A172 (cell line): ENCODE measurements around the gene FAAH. TPM values are rescaled to one million over a fixed set of nuclear protein-coding genes. Genes with fewer than 3 reads are reported as not detected.

Experiments
- DNase-seq: peaks from one replicate; pipeline ENCODE4 v3.0.0-alpha.2; 2015; ENCODE audit warnings: low spot score
- total RNA-seq: library from RNA; depleted of rRNA; stranded (reverse); fragments of >200 nt; shearing (Covaris generic); gene quantifications from 2 replicates; pipeline ENCODE4 v1.2.3, GENCODE V29; 2014

FAAH gene
- total RNA-seq, 1 experiment from 2014 or later, result not detected

GRCh38 chr1:46401154-46401913 lies 7.2 kb downstream of the FAAH start:
- DNase-seq, result no peak

GRCh38 chr1:46401964-46402626 lies 8.0 kb downstream of the FAAH start:
- DNase-seq, result peak; percentile 16

DNA sequence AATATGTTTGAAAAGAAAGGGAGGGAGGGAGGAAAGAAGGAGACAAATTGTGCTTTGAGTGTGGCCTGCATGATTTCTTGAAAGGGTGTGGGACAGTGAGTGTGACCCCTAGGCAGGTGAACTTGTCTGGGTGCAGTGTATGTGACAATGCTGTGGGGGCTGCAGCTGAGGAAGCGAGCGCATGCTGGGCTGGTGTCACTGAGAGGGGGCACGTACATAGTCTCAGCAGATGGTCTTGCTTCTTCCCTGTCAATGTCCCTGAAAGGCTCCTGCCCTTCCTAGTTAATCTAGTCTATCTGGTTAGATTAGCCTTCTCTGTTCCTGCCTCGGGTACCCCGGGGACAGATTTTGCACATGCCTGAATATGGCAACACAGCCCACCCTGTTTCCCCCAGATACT lies 9.8 kb downstream of the FAAH start:
- no peak for DNase-seq

DNA sequence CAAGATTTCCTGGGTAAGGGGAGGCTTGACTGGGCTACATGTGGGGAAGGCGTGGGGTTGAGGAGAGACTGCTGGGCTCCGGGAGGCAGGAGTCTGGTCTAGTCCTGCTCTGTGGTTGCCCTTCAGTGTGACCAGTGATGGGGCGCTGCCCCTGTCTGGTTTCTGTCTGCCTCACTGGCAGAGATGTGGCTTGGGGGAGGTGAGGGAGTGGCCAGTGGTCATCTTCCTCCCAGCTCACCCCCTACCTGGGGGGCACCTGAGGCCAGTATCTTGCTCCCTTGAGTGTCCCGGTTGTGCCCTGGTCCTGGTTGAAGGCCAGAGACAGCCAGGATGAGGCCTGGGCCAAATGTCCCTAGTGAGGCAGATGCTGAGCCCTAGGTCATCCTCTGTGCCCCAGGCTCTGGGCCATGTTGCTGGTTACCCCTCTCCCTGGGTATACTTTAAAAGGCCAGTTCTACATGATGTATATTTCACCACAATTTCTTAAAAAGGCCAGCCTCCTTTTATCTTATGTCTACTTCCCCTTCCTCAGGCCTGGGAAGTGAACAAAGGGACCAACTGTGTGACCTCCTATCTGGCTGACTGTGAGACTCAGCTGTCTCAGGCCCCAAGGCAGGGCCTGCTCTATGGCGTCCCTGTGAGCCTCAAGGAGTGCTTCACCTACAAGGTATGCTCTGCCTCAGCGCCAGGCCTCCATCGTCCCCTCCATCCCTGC lies 10.5 kb downstream of the FAAH start:
- DNase-seq, result no peak

- DNase-seq, result no peak
Measured at GRCh38 chr1:46405197-46405555, 11.1 kb downstream of the FAAH start.

DNA sequence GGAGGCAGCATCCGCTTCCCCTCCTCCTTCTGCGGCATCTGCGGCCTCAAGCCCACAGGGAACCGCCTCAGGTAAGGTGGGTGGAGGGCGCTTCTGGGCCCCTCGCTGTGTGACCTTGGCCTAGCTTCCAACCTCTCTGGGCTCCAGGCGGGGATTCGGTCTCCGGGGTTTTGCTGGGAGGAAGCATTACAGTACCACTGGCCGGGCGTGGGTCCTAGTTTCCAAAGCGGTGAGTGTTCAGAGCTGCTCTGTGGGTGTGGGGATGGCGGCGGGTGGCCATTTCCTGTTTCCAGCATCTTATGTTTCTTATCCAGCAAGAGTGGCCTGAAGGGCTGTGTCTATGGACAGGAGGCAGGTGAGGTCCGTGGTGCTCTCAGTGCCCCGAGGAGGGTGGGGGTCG lies 11.6 kb downstream of the FAAH start:
- no peak for DNase-seq

GRCh38 chr1:46406881-46407608 lies 12.9 kb downstream of the FAAH start:
- DNase-seq, result no peak

DNA sequence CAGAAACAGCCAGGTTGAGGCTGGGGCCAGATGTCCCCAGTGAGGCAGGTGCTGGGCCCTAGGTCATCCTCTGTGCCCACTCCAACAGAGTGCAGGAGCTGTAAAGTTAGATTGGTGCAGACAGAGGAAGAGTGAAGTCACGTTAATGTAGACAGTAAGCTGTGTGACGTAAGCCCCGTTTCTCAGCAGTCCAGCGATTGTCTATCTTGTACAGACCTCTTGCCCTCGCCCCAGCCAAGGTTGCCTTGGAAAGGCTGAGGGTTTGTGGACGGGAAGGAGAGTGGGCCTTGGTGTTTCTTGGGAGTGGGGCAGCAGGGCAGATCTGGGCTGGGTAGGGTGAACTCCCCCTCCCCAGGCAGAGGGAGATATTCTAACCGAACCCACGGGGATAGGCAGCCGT lies 13.5 kb downstream of the FAAH start:
- DNase-seq, result no peak

DNA sequence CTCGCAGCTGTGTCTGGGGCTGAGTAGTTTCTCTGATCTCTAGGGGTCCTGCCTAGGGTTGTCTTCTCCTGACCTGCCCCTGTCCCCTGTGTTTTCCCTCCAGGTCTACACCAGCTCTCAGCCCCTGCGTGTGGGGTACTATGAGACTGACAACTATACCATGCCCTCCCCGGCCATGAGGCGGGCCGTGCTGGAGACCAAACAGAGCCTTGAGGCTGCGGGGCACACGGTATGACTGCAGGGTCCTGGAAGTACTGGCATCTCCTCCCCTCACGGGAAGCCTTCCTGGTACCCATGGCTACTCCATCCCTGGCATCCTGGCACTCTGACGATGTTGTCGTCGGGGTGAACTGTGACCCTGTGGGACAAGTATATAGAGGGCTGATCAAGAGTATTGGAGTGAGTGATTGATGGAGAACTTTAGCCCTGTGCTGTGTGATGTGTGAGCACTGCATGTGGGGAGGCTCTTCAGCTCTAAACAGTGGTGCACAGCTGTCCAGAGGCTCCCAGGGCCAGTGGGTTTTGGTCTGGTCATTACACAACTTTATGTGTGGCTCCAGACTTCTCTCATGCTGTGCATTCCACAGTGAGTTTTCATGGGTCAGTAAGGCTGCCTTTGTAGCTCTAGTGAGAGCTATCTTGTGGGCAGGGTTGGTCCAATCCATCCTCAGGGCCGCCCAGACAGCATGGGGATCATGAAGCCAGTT lies 14.4 kb downstream of the FAAH start:
- no peak for DNase-seq

- DNase-seq, result no peak
Measured at GRCh38 chr1:46409063-46409372, 14.9 kb downstream of the FAAH start.

DNA sequence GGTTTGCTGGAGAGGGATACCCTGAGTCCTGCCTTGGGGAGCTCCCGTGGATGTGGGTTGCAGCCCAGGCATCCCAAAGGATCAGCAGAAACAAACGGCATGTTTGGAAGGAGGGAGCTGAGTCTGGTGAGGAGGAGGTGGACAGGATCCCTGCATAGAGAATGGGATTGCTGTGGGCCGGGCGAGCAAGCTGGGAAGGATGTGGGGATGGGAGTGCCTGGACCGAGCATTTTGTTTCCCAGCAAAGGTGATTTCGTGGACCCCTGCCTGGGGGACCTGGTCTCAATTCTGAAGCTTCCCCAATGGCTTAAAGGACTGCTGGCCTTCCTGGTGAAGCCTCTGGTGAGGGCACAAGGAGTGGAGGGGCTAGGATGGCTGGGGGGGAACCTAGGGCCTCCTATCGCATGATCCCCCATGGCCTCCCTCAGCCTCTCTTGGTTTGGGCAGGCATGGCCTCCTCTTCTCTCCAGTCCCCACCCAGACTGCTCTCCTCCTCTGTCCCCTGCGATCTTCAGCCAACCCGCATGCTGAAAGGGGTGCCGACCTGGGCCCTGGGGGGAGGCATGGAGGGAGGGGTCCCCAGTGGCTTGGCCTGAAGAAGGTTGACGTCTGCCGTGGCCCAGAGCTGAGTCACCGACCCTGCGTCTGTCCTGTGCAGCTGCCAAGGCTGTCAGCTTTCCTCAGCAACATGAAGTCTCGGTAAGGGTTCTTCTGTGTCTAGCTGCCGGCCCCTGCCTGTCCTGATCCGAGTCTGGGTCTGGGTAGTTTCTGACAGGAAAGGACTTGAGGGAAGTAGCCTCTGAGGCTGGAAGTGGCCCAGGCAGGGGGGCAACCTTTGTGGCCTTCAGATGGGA lies 16.3 kb downstream of the FAAH start:
- no peak for DNase-seq

DNA sequence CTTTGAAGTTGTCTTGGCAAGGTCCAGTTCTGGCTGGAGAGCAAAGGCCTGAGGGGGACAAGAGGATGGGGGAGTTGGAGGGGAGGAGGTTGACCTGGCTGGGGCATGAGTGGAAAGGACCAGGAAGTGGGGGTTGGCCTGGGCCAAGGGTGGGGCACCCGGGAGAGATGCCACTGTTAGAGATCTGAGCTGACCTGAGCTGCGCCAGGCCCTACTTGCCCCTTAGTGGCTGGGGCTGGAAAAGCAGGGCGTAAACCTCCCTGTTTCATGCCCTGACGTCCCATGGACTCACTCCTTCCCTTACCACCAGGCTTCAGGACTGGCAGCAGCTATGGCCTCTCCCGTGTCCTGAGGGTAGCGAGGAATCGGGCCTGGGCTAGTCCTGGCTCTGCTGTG lies 16.9 kb downstream of the FAAH start:
- DNase-seq, result no peak

GRCh38 chr1:46411601-46412341 lies 17.7 kb downstream of the FAAH start:
- no peak for DNase-seq

DNA sequence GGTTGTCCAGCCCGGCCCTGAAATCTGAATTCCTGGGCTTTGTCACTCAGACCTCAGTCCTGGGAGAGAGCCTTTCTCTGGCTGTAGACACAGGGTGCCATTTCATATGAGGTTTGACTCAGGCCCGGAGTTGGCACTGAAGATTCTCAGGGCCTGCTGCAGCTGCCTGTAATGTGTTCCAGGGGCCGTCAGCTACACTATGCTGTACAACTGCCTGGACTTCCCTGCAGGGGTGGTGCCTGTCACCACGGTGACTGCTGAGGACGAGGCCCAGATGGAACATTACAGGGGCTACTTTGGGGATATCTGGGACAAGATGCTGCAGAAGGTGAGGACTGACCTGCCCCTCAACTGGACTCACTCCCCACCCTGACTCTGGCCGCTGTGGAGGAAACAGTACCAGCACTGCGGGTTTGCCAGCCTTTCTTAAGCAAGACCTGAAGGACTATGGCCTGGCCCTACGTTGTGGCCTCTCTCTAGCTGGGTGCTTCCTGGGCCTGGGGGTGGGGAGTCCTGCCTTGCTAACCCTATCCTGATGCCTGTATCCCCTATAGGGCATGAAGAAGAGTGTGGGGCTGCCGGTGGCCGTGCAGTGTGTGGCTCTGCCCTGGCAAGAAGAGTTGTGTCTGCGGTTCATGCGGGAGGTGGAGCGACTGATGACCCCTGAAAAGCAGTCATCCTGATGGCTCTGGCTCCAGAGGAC lies 18.9 kb downstream of the FAAH start:
- DNase-seq, result no peak

GRCh38 chr1:46413596-46413985 lies 19.5 kb downstream of the FAAH start:
- no peak for DNase-seq

GRCh38 chr1:46415514-46415913 lies 21.4 kb downstream of the FAAH start:
- DNase-seq, result no peak

DNA sequence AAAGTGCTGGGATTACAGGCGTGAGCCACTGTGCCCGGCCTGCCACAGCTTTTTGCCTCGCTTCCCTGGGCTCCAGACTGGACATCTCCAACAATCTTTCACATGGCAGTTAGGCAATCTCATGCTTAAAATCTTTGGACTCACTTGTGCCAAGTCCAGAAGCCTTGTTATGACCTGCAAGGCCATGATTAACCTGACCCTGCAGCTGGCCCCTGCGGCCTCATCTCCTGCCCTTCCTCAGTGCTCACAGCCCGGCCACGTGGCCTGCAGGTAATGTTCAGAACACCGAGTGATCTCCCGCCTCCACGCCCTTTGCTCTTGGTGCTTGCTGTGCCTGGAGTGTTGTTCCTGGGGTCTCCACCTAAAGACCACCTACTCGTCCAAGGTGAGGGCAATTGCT lies 24.9 kb downstream of the FAAH start:
- DNase-seq, result no peak

- DNase-seq, result no peak
Measured at GRCh38 chr1:46420533-46420915, 26.4 kb downstream of the FAAH start.

DNA sequence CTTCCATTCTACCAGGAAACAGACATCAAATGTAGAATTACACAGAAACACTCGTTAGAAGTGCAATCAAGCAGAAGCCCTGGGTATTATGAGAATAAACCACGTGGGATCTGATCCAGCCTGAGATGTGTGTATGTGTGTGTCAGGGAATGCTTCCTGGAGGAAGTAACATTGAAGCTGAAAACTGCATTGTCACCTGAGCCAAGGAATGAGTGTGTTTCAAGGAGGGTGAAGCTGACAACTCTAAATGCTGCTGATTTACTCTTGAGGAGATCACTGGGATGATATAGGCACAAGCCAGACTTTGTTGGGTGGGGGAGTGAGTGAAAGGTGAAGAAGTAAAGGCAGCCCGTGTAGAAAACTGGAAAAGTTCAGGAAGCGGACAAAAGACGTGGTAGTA lies 27.6 kb downstream of the FAAH start:
- DNase-seq, result no peak
